ENCODE data around the gene RFWD3. TPM values are rescaled to one million over a fixed set of nuclear protein-coding genes. Genes with fewer than 3 reads are reported as not detected.
A peak's percentile ranks its signal among the peaks of the same experiment; 100 is the strongest.

The RFWD3 gene
- 10 to 100 TPM; 12.7 to 40.9 (median 23.7) TPM for polyA plus RNA-seq (ENCODE audit: low read depth in 6 of 6)

GRCh38 chr16:74666425-74667254 is at the start of gene RFWD3:
Gene RFWD3, minus strand, starts transcription at chr16:74666877. Its CDS starts 5,428 bp downstream, at chr16:74661449.
- Mint-ChIP-seq H3K9me3 (no peaks in the 10 kb centered on the region), H3K36me3 (peaks cover 0 to 14% of the 10 kb centered on the region in 2 donors), H3K4me1 (peaks cover 20 to 40% (median 31%) of the 10 kb centered on the region in 3 donors), H3K27ac (peak within 1 kb of the TSS; percentile 87 to 98 (median 94)), H3K27me3 (no peaks in the 10 kb centered on the region), H3K4me3 (peak within 1 kb of the TSS; percentile 82 to 97 (median 95))
- ATAC-seq (ENCODE audit: low read depth in 2 of 2) (peak; percentile 99), DNase-seq (peak; percentile 96)

GRCh38 chr16:74716355-74716754 is 49.7 kb upstream of the RFWD3 start:
- H3K9me3 Mint-ChIP-seq: peaks cover 0 to 4% (median 0%) of the 10 kb centered on the region in 7 donors
- ATAC-seq (ENCODE audit: low read depth in 2 of 2) (no peak), DNase-seq (no peak)
- H3K4me1 Mint-ChIP-seq: peaks cover 0 to 3% (median 2%) of the 10 kb centered on the region in 3 donors
- H3K27ac Mint-ChIP-seq: no peak overlapping the region
- H3K4me3 Mint-ChIP-seq: no peak overlapping the region
- no peaks in the 10 kb centered on the region for H3K36me3 Mint-ChIP-seq
- H3K27me3 Mint-ChIP-seq: peaks cover 0 to 17% (median 0%) of the 10 kb centered on the region in 3 donors

- Mint-ChIP-seq H3K27ac (peak overlapping the region in 1 of 6 donors; percentile 16), H3K4me3 (no peak overlapping the region), H3K9me3 (peaks cover 0 to 4% (median 0%) of the 10 kb centered on the region in 7 donors), H3K4me1 (peaks cover 4 to 6% (median 5%) of the 10 kb centered on the region in 3 donors), H3K27me3 (peaks cover 0 to 12% (median 0%) of the 10 kb centered on the region in 3 donors), H3K36me3 (no peaks in the 10 kb centered on the region)
- DNase-seq (no peak), ATAC-seq (ENCODE audit: low read depth in 2 of 2) (no peak)
Observed at GRCh38 chr16:74713876-74714275, 47.2 kb upstream of the RFWD3 start.

GRCh38 chr16:74713325-74713724 is 46.6 kb upstream of the RFWD3 start:
- Mint-ChIP-seq H3K36me3 (no peaks in the 10 kb centered on the region), H3K9me3 (peaks cover 0 to 4% (median 0%) of the 10 kb centered on the region in 7 donors), H3K27me3 (peaks cover 0 to 12% (median 0%) of the 10 kb centered on the region in 3 donors), H3K4me3 (no peak overlapping the region), H3K27ac (no peak overlapping the region), H3K4me1 (peaks cover 4 to 6% (median 5%) of the 10 kb centered on the region in 3 donors)
- ATAC-seq (ENCODE audit: low read depth in 2 of 2): no peak
- DNase-seq: no peak

- peak overlapping the region in 1 of 6 donors; percentile 30 for H3K27ac Mint-ChIP-seq
- no peaks in the 10 kb centered on the region for H3K36me3 Mint-ChIP-seq
- H3K27me3 Mint-ChIP-seq: peaks cover 0 to 7% (median 0%) of the 10 kb centered on the region in 3 donors
- peaks cover 0 to 2% (median 0%) of the 10 kb centered on the region in 7 donors for H3K9me3 Mint-ChIP-seq
- ATAC-seq (ENCODE audit: low read depth in 2 of 2): no peak
- H3K4me3 Mint-ChIP-seq: no peak overlapping the region
- H3K4me1 Mint-ChIP-seq: peaks cover 4 to 6% (median 5%) of the 10 kb centered on the region in 3 donors
- no peak for DNase-seq
Observed at GRCh38 chr16:74711938-74712337, 45.3 kb upstream of the RFWD3 start.

GRCh38 chr16:74710401-74710800 is 43.7 kb upstream of the RFWD3 start:
- ATAC-seq (ENCODE audit: low read depth in 2 of 2) (no peak), DNase-seq (no peak)
- no peak overlapping the region for H3K4me3 Mint-ChIP-seq
- no peaks in the 10 kb centered on the region for H3K36me3 Mint-ChIP-seq
- H3K27ac Mint-ChIP-seq: no peak overlapping the region
- H3K27me3 Mint-ChIP-seq: no peaks in the 10 kb centered on the region
- H3K9me3 Mint-ChIP-seq: peaks cover 0 to 2% (median 0%) of the 10 kb centered on the region in 7 donors
- peaks cover 4 to 6% (median 5%) of the 10 kb centered on the region in 3 donors for H3K4me1 Mint-ChIP-seq

GRCh38 chr16:74709441-74709877 is 42.8 kb upstream of the RFWD3 start:
- ATAC-seq (ENCODE audit: low read depth in 2 of 2): peak; percentile 88 to 96
- no peak overlapping the region for H3K4me3 Mint-ChIP-seq
- H3K4me1 Mint-ChIP-seq: peaks cover 4 to 6% (median 5%) of the 10 kb centered on the region in 3 donors
- H3K27me3 Mint-ChIP-seq: no peaks in the 10 kb centered on the region
- peak; percentile 68 for DNase-seq
- no peaks in the 10 kb centered on the region for H3K36me3 Mint-ChIP-seq
- H3K9me3 Mint-ChIP-seq: peaks cover 0 to 2% (median 0%) of the 10 kb centered on the region in 7 donors
- H3K27ac Mint-ChIP-seq: peak overlapping the region in 1 of 6 donors; percentile 13

- H3K9me3 Mint-ChIP-seq: no peaks in the 10 kb centered on the region
- H3K27ac Mint-ChIP-seq: peak within 1 kb of the TSS; percentile 76 to 97 (median 93)
- peak within 1 kb of the TSS; percentile 92 to 99 (median 96) for H3K4me3 Mint-ChIP-seq
- no peaks in the 10 kb centered on the region for H3K27me3 Mint-ChIP-seq
- DNase-seq (peak; percentile 29), ATAC-seq (ENCODE audit: low read depth in 2 of 2) (peak; percentile 67 to 69)
- H3K4me1 Mint-ChIP-seq: peaks cover 33 to 53% (median 42%) of the 10 kb centered on the region in 3 donors
- H3K36me3 Mint-ChIP-seq: no peaks in the 10 kb centered on the region
Observed at GRCh38 chr16:74700438-74701225, 34.0 kb upstream of the RFWD3 start, which contains the start of gene MLKL. Gene MLKL, minus strand, starts transcription at chr16:74700862. Its CDS starts 5,105 bp downstream, at chr16:74695757.

- Mint-ChIP-seq H3K27me3 (no peaks in the 10 kb centered on the region), H3K4me1 (peaks cover 33 to 53% (median 45%) of the 10 kb centered on the region in 3 donors), H3K27ac (peak overlapping the region in 5 of 6 donors; percentile 90 to 97 (median 93)), H3K36me3 (peaks cover 0 to 5% of the 10 kb centered on the region in 2 donors), H3K4me3 (peak overlapping the region; percentile 92 to 99 (median 96)), H3K9me3 (no peaks in the 10 kb centered on the region)
- ATAC-seq (ENCODE audit: low read depth in 2 of 2) (peak; percentile 44 to 46), DNase-seq (peak; percentile 32)
Observed at GRCh38 chr16:74700116-74700437, 33.4 kb upstream of the RFWD3 start.

- Mint-ChIP-seq H3K4me3 (peak overlapping the region; percentile 51 to 99 (median 95)), H3K27ac (peak overlapping the region in 1 of 6 donors; percentile 90), H3K9me3 (no peaks in the 10 kb centered on the region), H3K27me3 (no peaks in the 10 kb centered on the region), H3K4me1 (peaks cover 33 to 53% (median 45%) of the 10 kb centered on the region in 3 donors), H3K36me3 (peaks cover 0 to 5% of the 10 kb centered on the region in 2 donors)
- no peak for DNase-seq
- no peak for ATAC-seq (ENCODE audit: low read depth in 2 of 2)
Observed at GRCh38 chr16:74699666-74700065, 33.0 kb upstream of the RFWD3 start.

- DNase-seq (no peak), ATAC-seq (ENCODE audit: low read depth in 2 of 2) (no peak)
- H3K9me3 Mint-ChIP-seq: no peaks in the 10 kb centered on the region
- peaks cover 33 to 53% (median 45%) of the 10 kb centered on the region in 3 donors for H3K4me1 Mint-ChIP-seq
- no peaks in the 10 kb centered on the region for H3K27me3 Mint-ChIP-seq
- H3K27ac Mint-ChIP-seq: no peak overlapping the region
- H3K36me3 Mint-ChIP-seq: peaks cover 0 to 11% of the 10 kb centered on the region in 2 donors
- peak overlapping the region in 6 of 8 donors; percentile 16 to 99 (median 81) for H3K4me3 Mint-ChIP-seq
Observed at GRCh38 chr16:74698222-74698621, 31.5 kb upstream of the RFWD3 start.

- H3K36me3 Mint-ChIP-seq: peaks cover 14 to 24% of the 10 kb centered on the region in 2 donors
Observed at GRCh38 chr16:74695450-74696422, 29.1 kb upstream of the RFWD3 start.

More at GRCh38 chr16:74695450-74696422, 29.1 kb upstream of the RFWD3 start:
- peak; percentile 62 for DNase-seq
- peak overlapping the region in 4 of 6 donors; percentile 47 to 93 (median 73) for H3K27ac Mint-ChIP-seq
- no peaks in the 10 kb centered on the region for H3K9me3 Mint-ChIP-seq
- peak overlapping the region; percentile 73 to 91 (median 86) for H3K4me3 Mint-ChIP-seq
- peaks cover 20 to 41% (median 32%) of the 10 kb centered on the region in 3 donors for H3K4me1 Mint-ChIP-seq
- ATAC-seq (ENCODE audit: low read depth in 2 of 2): peak; percentile 78 to 83
- no peaks in the 10 kb centered on the region for H3K27me3 Mint-ChIP-seq

Data from naive B cell (primary cell).